ENCODE measurements around the gene ZDHHC13.

DNA sequence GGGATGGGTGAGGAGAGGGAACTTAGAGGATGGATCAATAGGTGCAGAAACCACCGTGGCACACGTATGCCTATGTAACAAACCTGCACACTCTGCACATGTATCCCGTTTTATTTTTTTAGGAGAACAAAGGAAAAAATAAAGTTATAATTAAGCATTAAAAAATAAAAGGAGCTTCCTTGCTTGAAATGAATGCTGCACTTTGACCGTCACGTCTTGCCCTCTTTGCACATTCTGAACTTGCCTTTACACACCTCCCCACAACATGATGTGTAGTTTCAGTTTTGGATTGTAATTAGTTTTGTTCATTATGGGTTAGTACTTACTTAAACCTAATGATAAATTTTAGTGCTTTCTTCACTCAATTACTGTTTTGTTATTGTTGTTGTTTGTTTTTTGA lies 87.9 kb downstream of the ZDHHC13 start:
- TF ChIP-seq POLR2AphosphoS5 (IDR thresholded peaks at IDR 0.05; ENCODE audit: low read depth, low read length) = no peak
- TF ChIP-seq SIN3A (IDR thresholded peaks at IDR 0.05; ENCODE audit: borderline replicate concordance, insufficient read depth, low read length) = no peak
- no peak for TF ChIP-seq TAF1 (IDR thresholded peaks at IDR 0.05; ENCODE audit: borderline replicate concordance, insufficient read depth, low read length)

Measured in PFSK-1 (cell line).